ENCODE data around the gene CCDC157.

The CCDC157 gene

DNA sequence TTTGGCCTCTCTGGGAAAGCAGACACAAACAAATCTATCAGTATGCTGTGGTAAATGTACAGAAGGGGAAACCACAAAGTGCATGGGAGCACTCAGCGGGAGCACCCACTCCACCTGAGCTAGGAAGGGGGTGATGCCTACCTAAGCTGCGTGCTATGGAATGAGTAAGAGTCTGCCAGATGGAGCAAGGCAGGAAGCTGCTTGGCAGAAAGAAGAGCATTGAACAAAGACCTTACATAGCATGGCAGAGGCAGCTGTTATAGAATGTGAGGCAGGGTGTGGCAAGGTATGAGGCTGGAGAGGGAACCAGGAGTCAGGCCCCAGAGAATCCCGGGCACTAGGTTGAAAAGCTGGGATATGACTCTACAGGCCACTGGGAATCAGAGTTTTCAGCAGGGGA is 55.0 kb downstream of the CCDC157 start:
- no peak overlapping the region for H3K4me3 ChIP-seq (ENCODE audit: low read depth, low read length)

DNA sequence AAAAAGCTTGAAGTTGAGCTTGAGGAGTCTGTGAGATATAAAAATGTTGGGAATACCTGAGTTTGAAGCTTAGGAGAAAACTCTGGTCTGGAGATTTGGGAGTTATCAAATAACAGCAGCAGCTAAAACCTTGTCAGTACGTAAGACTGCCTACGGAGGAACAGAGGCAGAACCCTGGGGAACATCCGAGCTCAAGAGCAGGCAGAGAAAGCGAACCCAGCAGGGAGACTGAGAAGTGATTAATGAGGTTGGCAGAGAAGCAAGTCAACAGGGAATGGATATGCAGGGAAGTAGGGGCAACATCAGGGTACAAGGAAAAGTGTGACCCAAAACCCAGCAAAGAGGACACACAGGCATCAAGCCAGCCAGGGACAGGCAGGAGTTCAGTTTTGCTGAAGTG is 56.2 kb downstream of the CCDC157 start:
- no peak overlapping the region for H3K4me3 ChIP-seq (ENCODE audit: low read depth, low read length)

DNA sequence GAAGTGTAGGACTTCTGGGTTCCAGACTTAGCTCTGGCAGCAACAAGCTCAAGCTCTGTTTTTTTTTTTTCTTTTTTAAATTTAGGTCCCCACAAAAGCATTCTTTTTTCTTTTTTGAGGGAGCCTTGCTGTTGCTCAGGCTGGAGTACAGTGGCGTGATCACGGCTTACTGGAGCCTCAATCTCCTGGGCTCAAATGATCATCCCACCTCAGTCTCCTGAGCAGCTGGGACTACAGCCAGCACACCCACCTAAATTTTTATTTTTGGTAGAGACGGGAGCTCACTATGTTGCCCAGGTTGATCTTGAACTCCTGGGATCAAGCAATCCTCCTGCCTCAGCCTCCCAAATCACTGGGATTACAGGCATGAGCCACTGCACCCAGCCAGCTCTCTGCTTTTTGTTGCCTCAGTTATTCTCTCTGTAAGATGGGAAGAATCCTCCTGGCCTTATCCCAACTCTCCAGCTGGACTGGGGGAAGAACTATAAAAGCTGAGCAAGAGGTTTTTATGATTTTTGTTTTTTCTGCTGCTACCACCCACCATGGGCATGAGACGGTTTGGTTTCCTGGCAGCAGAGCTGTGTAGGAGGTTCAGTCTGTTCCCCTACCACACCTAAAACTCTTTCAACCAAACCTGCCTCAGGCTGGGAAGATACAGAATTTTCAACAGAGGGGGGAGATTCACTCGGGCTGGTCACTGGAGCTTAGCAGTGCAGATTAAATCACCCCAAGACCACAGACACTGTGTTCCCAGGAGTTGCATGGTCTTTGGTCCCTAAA is 57.1 kb downstream of the CCDC157 start:
- H3K4me3 ChIP-seq (ENCODE audit: low read depth, low read length) = no peak overlapping the region

DNA sequence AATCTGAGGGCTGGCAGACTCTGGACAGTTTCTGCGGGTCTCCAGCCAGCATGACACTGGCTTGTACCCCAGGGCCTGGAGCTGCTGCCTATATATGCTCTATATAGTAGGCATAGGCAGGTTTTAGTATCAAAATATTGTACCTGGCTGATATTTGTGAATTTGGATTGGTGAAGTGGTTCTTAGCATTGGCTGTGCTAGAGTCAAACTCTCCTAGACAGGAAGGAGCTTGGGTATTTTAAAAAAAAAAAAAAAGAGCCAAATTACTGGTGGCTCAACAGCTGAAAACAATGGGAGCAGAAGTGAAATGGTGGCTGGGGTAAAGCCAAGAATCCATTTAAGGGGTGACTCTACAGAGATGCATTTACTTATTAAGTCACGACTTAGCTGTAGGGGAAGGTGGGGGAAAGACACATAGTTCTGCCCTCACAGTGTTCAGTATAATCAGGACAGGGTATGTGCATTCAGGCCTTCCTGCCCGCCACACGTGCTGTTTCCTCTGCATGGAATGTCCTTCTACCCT is 57.8 kb downstream of the CCDC157 start:
- H3K4me3 ChIP-seq (ENCODE audit: low read depth, low read length) = no peak overlapping the region

DNA sequence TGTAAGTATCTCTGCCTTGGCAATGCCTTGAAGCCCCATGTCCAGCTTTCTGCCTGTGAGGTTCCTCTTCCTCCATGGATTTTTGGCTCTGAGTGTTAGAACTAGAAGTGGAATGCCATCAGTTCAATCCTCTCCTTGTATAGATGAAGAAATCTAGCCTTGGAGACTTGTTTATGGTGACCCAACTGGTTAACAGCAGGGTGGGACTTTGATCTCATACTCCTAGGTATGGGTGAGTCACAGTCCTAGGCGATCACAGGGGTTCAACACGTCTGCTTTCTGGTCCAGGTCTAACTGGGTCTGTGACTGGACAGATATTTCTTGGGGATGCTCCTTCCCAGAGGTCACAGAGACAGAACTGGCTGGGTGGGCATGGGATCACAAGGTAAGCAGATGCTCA is 59.6 kb downstream of the CCDC157 start:
- H3K4me3 ChIP-seq (ENCODE audit: low read depth, low read length) = no peak overlapping the region

DNA sequence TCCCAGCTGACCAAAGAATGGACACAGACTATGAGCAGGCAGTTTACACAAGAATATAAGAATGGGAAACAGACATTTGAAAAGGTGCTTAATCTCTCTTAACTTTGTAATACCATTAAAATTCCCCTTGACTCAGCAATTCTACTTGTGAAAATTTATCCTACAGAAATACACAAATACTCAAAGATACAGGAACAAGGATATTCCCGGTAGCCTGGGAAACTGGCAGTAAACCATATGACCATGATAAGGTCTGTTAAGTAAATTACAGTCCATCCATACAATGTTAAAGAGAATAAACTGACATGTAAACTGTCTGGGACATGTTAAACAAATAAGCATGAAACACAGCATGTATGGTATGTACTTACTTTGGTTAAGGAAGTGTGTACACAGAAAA is 60.0 kb downstream of the CCDC157 start:
- H3K4me3 ChIP-seq (ENCODE audit: low read depth, low read length) = no peak overlapping the region

DNA sequence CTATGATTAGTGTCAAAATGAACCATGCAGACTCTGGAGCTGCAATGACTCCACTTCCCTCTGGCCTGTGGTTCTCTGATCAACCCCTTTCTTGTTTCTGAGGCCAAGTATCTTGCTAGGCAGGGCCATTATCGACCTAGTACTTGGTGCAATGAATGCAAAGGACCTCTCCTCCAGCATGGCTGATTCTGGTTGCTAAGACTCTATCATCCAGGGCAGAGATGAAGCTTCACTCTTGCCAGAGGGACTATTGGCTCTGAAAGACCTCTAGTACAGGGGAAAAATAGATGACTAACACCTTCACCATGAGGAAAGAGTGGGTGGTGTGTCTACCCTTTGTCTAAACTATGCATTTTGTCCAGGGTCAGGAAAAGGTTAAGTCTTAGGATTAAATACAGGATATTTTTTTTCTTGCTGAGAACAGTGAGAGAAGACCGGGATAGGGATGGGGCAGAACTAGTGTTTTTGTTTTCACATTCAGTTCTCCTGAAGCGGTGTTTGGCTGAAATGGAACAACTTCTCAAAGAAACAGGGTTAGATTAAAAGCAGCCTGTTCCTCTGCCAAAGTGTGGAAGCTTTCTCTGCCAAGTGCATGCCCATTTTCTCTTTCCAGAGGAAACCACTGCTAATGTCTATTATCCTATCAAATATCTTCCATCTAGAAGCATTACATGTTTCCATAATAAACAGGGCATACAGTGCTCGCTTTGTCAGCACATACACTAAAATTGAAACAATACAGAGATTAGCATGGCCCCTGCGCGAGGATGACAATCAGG is 63.7 kb downstream of the CCDC157 start:
- H3K4me3 ChIP-seq (ENCODE audit: low read depth, low read length) = no peak overlapping the region

DNA sequence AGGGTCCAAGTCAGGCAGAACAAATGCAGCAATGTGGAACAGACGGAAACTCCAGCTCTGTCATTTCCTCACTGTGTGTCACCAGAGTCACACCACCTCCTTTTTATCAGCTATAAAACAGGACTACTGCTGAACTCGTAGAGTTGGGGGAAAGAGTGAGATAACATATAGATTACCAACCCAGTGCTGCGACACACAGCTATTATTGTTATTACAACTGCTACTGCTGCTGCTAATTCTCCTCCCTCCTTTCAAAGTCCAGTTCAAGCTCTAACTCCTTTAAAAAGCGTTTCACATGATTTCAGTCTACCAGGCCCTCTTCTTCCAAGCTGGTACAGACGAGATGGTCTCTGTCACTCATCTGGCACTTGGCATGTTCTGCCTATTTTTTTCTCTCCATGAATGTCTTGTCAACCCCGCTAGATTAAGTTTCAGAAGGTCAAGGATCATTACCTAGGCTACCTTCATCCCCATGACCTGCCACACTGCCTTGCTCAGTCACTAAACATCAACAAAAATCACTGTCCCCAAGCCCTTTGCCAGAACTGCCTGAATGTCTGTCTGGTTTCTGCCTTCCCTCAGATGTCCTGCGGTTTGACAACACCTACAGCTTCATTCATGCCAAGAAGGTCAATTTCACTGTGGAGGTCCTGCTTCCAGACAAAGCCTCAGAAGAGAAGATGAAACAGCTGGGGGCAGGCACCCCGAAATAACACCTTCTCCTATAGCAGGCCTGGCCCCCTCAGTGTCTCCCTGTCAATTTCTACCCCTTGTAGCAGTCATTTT is 65.1 kb downstream of the CCDC157 start:
- H3K4me3 ChIP-seq (ENCODE audit: low read depth, low read length) = no peak overlapping the region

DNA sequence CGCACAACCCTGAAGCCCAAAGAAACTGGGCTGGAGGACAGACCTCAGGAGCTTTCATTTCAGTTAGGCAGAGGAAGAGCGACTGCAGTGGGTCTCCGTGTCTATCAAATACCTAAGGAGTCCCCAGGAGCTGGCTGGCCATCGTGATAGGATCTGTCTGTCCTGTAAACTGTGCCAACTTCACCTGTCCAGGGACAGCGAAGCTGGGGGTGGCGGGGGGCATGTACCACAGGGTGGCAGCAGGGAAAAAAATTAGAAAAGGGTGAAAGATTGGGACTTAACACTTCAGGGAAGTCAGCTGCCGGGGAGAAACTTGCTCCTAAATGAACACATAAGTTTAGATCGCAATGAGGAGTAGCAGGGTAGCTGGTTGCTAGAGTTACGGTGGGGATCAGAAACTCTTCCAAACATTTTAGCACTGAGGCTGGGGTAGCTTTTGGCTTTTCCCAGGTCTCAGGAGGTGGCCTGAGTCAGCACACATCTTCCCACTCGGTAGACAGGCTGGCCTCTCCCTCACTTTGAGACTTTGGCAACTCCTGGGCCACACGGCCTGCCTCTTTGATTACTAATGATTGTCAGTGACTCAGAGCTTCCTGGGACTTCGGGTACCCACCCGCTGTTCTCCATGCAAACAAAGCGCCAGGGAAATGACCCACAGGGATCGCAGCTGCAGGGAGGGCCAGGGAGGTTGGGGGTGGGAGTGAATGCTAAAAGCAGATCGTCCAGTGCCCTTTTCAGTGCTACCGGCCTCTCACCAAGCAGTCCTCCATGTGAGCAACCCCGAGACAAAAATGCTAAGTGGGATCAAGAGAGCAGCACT is 65.9 kb downstream of the CCDC157 start:
- peak overlapping the region; percentile 74 for H3K4me3 ChIP-seq (ENCODE audit: low read depth, low read length)

DNA sequence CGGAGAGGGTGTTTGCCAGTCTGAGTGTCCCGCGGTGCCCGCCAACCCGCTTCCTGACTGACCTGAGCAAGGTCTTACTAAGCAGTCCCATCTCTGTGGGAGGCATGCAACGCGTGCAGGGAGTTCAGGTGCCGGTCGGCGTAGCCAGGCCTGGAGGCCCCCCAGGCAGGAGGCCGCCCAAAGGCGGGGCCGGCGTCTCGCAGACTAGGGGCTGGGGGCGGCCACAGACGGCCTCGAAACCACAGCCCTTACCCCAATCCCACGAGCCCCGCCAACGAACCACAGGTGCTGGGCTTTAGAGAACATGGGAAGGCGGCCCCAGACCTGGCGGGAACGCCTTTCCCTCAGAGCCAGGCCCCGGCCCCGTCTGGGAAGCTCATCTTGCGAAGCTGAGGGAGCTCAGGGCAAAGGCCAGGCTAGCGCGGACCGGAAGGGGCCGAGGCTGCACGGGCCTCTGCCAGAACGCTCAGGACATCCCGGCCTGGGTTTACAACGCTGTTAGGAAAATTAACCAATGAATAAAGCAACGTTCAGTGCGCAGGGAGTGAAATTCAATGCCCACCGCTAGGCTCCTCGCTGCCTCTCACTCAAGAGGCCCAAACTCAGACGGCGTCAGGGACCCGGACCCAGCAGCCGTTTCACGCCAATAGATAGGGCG is 66.6 kb downstream of the CCDC157 start:
- H3K4me3 ChIP-seq (ENCODE audit: low read depth, low read length) = peak overlapping the region; percentile 74

DNA sequence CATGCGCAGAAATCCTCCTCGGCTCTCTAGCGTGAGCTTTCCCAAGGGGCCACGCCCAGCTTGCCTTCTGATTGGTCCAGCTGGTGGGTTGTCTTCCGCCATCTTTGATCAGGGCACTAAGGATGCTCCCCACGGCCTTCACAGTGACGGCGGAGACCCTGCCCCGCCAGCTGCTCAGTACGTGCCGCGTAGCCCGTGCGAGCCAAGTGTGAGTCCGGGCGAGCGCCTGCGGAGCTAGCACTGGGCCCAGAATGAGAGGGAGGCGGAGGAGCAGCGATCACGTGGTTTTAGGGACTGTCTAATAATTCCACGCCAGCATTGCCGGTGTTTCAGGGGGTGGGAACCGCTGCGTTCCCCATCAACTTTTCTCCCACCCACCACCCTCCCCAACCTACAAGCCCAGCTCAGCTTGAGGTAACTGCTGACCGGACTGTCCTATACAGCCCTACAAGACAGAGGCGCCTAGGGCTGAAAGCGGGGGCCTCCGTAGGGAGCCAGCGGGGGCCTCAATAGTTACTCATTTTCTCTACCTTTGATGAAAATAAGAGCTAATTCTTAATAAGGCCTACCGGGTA is 67.2 kb downstream of the CCDC157 start:
- peak overlapping the region; percentile 74 for H3K4me3 ChIP-seq (ENCODE audit: low read depth, low read length)

DNA sequence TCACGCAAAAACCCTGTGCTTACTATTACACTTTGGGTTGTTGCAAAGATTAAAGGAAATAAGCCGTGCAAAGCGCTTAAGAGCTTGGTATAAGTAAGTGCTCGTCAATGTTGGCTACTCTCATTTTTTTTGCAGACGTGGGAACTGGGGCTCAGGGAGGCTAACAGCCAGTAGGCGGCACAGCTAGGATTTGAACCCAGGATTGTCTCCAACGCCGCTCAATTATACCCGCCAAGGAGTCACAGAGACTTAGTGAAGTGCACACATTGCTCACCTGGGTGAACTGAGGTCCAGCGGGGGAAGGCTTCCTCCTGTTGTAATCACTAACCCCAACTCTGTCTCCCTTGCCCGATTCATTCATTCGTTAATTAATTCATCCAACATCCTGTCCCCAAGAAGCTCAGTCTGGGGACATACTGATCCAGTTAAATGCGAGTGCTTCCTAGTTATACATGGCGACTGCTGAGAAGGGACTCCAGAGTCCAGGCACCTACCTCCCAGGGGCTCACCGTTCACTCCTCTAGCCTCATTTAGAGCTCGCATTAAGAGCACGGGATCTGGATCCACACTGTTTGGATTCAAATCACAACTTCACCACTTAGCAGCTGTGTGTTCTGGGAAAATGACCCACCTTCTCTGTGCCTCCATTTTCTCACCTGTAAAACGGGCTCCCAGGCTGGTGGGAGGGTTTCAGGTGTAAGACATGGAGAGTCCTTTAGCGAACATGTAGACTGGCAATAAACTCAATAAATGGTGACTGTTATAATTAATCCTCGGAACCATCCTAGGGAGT is 67.9 kb downstream of the CCDC157 start:
- H3K4me3 ChIP-seq (ENCODE audit: low read depth, low read length) = peak overlapping the region; percentile 38

DNA sequence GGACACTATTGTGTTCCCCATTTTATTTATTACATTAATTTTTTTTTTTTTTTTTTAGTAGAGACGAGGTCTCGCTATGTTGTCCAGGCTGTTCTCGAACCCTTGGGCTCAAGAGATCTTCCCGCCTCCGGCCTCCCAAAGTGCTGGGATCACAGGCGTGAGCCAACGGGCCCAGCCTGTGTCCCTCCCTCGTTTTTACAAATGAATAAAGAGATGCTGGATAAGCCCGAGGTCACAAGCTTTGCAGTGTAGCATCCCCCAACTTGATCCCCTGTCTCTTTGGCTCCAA is 68.5 kb downstream of the CCDC157 start:
- peak overlapping the region; percentile 79 for H3K4me3 ChIP-seq (ENCODE audit: low read depth, low read length)

DNA sequence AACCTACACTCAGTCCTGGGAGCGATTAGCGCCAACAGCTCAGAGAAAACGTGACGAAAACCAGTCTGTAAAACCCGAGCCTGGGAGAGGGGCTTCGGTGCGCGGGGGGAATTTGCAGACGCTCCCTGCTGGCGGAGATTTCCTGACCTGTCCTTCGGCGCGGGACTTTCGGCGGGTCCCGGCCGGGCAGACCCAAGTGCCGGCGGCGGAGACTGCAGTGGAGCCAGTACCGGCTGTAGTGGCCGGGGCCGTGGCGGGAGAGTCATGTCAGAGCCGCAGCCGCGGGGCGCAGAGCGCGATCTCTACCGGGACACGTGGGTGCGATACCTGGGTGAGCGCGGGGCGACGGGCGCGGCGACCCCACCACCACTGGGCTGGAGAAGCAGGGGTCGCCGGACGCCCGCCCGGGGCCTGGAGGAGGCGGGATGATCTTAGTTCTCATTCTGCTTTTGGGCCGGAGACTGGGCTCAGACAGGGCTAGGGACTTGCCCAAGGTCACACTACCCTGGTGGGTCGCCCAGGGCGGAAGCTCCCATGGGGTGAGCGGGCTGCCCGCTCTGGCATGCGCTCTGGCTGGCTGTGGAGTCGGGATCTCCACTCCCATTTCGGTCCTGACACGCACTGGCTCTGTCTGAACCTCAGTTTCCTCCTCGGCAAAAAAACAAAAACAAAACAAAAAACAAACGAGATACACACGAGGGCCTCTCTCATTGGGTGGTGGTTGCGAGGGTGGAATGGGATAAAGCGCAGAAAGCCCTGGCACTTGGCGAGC is 69.0 kb downstream of the CCDC157 start, which contains the start of gene MTFP1:
MTFP1 (plus strand) TSS at position 153 of the 772 bp plus-strand sequence; CDS start at position 265, 112 bp downstream.
- peak within 1 kb of the TSS; percentile 79 for H3K4me3 ChIP-seq (ENCODE audit: low read depth, low read length)
